Parathyroid adenoma (tissue), 2 donors: Measurements from ENCODE around the gene INCA1.

Source experiments
- H2AFZ ChIP-seq: fragments of 300-600 bp; sonication (generic); one replicate; pipeline ENCODE4 v1.7.0; 2017; ENCODE audit warnings: antibody characterized with exemption, mild to moderate bottlenecking
- H3K27ac ChIP-seq: fragments of 300-600 bp; sonication (generic); one replicate; pipeline ENCODE4 v1.7.0; 2017
- H3K27me3 ChIP-seq: fragments of 300-600 bp; sonication (generic); one replicate; pipeline ENCODE4 v1.7.0; 2017; ENCODE audit warnings: low read length; ENCODE audit not compliant: control insufficient read depth, insufficient read depth
- H3K36me3 ChIP-seq: fragments of 300-600 bp; sonication (generic); one replicate; pipeline ENCODE4 v1.7.0; 2017; ENCODE audit warnings: low read length; ENCODE audit not compliant: control insufficient read depth, insufficient read depth
- H3K4me1 ChIP-seq: fragments of 300-600 bp; sonication (generic); one replicate; pipeline ENCODE4 v1.7.0; 2017; ENCODE audit warnings: control low read depth
- H3K4me2 ChIP-seq: fragments of 300-600 bp; sonication (generic); one replicate; pipeline ENCODE4 v1.7.0; 2017; ENCODE audit warnings: low read length
- H3K4me3 ChIP-seq: fragments of 300-600 bp; sonication (generic); one replicate; pipeline ENCODE4 v1.7.0; 2017; ENCODE audit warnings: low read depth, low read length
- H3K79me2 ChIP-seq: fragments of 300-600 bp; sonication (generic); one replicate; pipeline ENCODE4 v1.7.0; 2017; ENCODE audit warnings: control low read depth
- H3K9ac ChIP-seq: fragments of 300-600 bp; sonication (generic); one replicate; pipeline ENCODE4 v1.7.0; 2017; ENCODE audit warnings: mild to moderate bottlenecking
- H3K9me3 ChIP-seq: fragments of 300-600 bp; sonication (generic); one replicate; pipeline ENCODE4 v1.7.0; 2017; ENCODE audit warnings: low read length; ENCODE audit not compliant: control insufficient read depth
- TF ChIP-seq, protein P1 (sequence below): fragments of 300-600 bp; sonication (generic); IDR thresholded peaks from one replicate; pipeline ENCODE4 v1.7.0; 2017; ENCODE audit warnings: antibody characterized with exemption, mild to moderate bottlenecking
- donor health status: primary hyperparathyroidism.

The INCA1 gene

DNA sequence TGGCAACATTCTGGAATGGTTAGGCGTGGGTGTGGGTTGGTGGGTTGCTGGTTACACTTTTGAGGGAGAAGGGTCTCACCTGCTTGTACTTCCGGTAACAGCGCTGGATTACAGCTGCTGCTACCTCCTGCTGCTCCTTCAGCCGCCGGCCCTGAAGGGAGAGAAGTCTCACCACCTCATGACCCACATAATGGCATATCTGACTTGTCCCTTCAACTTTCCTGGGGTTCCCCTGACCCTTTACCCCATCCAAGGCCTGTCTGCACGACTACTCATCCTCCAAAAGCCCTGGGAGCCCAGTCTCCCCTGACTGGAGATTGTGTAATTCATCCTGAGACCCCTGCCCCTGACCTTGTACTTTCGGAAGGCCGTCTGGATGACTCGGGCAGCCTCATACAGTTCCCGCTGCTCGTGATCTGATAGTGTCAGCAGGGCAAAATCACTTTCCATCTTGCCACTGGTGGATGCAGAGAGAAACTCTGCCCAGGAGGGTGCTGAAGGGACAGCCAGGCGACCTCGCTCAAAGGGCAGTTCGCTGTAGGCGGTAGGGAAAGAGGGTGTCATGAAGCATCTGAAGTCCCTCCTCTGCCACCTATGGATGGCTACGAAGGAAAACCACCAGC, 27.7 kb downstream of the INCA1 start:
- peaks cover 10% of the 10 kb centered on the region for H3K4me1 ChIP-seq
- H3K4me2 ChIP-seq: no peak overlapping the region
- H3K4me3 ChIP-seq: no peak overlapping the region
- no peaks in the 10 kb centered on the region for H3K9me3 ChIP-seq
- no peak overlapping the region for H2AFZ ChIP-seq
- no peak overlapping the region for H3K9ac ChIP-seq
- H3K27me3 ChIP-seq: no peaks in the 10 kb centered on the region
- TF ChIP-seq, protein P1, sequence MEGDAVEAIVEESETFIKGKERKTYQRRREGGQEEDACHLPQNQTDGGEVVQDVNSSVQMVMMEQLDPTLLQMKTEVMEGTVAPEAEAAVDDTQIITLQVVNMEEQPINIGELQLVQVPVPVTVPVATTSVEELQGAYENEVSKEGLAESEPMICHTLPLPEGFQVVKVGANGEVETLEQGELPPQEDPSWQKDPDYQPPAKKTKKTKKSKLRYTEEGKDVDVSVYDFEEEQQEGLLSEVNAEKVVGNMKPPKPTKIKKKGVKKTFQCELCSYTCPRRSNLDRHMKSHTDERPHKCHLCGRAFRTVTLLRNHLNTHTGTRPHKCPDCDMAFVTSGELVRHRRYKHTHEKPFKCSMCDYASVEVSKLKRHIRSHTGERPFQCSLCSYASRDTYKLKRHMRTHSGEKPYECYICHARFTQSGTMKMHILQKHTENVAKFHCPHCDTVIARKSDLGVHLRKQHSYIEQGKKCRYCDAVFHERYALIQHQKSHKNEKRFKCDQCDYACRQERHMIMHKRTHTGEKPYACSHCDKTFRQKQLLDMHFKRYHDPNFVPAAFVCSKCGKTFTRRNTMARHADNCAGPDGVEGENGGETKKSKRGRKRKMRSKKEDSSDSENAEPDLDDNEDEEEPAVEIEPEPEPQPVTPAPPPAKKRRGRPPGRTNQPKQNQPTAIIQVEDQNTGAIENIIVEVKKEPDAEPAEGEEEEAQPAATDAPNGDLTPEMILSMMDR: no peak
- peaks cover 2% of the 10 kb centered on the region for H3K79me2 ChIP-seq
- H3K36me3 ChIP-seq: no peaks in the 10 kb centered on the region
- H3K27ac ChIP-seq: no peak overlapping the region

GRCh38 chr17:4969047-4969550, 28.2 kb downstream of the INCA1 start:
- Histone ChIP-seq H2AFZ (no peak overlapping the region), H3K27me3 (no peaks in the 10 kb centered on the region), H3K4me1 (peaks cover 10% of the 10 kb centered on the region), H3K27ac (peak overlapping the region; percentile 99), H3K4me2 (peak overlapping the region; percentile 99), H3K4me3 (peak overlapping the region; percentile 92), H3K9me3 (no peaks in the 10 kb centered on the region), H3K79me2 (peaks cover 2% of the 10 kb centered on the region), H3K36me3 (no peaks in the 10 kb centered on the region), H3K9ac (no peak overlapping the region)
- TF ChIP-seq, protein P1: no peak

- no peak overlapping the region for H3K9ac ChIP-seq
- peaks cover 2% of the 10 kb centered on the region for H3K79me2 ChIP-seq
- no peaks in the 10 kb centered on the region for H3K36me3 ChIP-seq
- TF ChIP-seq, protein P1: no peak
- H3K4me2 ChIP-seq: peak overlapping the region; percentile 99
- H2AFZ ChIP-seq: peak overlapping the region; percentile 97
- H3K9me3 ChIP-seq: no peaks in the 10 kb centered on the region
- H3K27me3 ChIP-seq: no peaks in the 10 kb centered on the region
- peak overlapping the region; percentile 92 for H3K4me3 ChIP-seq
- peaks cover 10% of the 10 kb centered on the region for H3K4me1 ChIP-seq
- H3K27ac ChIP-seq: peak overlapping the region; percentile 99
Observed at GRCh38 chr17:4968486-4969046, 28.8 kb downstream of the INCA1 start.

GRCh38 chr17:4967539-4968485, 29.5 kb downstream of the INCA1 start, which contains the start of gene SPAG7:
TSS of gene SPAG7 (minus strand) at chr17:4967817. CDS start at chr17:4967804, 13 bp downstream.
- H2AFZ ChIP-seq: peak within 1 kb of the TSS; percentile 97
- no peaks in the 10 kb centered on the region for H3K9me3 ChIP-seq
- no peaks in the 10 kb centered on the region for H3K36me3 ChIP-seq
- H3K27me3 ChIP-seq: no peaks in the 10 kb centered on the region
- peaks cover 2% of the 10 kb centered on the region for H3K79me2 ChIP-seq
- peak within 1 kb of the TSS; percentile 87 for H3K9ac ChIP-seq
- H3K4me3 ChIP-seq: peak within 1 kb of the TSS; percentile 92
- H3K27ac ChIP-seq: peak within 1 kb of the TSS; percentile 99
- H3K4me2 ChIP-seq: peak within 1 kb of the TSS; percentile 99
- TF ChIP-seq, protein P1: peak; percentile 15
- H3K4me1 ChIP-seq: peaks cover 10% of the 10 kb centered on the region
